ENCODE results near the gene CLDN20. TPM values are rescaled to one million over a fixed set of nuclear protein-coding genes. Genes with fewer than 3 reads are reported as not detected.

The CLDN20 gene
- total RNA-seq, 3 donors from 2014 or later (not counting 1 experiment from before 2014, with no cell fraction given) = not detected

DNA sequence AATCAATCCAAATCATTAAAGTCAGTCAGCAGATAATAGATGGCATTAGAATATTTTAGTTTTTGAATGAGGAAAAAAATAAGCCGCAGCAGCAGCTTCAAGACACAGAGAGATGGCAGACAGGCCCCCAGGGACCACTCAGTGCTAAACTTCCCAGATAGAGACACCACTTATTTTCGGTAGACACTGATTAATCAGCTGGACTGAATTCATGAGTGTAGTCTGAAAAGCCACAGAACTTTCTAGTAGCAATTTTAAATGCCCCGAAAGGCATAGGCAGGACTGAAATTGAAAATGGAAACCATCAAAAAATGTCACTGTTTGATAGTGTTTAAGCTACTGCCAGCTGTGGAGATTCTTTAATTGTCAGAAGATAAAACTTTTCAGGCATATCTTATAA is 3.1 kb upstream of the CLDN20 start:
- ATAC-seq (no peak), DNase-seq (no peak)
- Histone ChIP-seq H3K36me3 (ENCODE audit: control insufficient read depth, insufficient read depth, low read length) (peaks cover 47% of the 10 kb centered on the region), H3K9me3 (ENCODE audit: control insufficient read depth, insufficient read depth, low read length) (no peaks in the 10 kb centered on the region), H3K4me3 (ENCODE audit: low read length) (no peak overlapping the region), H3K27me3 (ENCODE audit: control insufficient read depth, insufficient read depth, low read length) (no peaks in the 10 kb centered on the region), H3K27ac (ENCODE audit: low read length) (no peak overlapping the region), H3K4me1 (ENCODE audit: control insufficient read depth, insufficient read depth, low read length) (no peaks in the 10 kb centered on the region)
- H3K27me3 Mint-ChIP-seq (ENCODE audit: low read depth in 2 of 2) = no peaks in the 10 kb centered on the region
- no peaks in the 10 kb centered on the region for H3K36me3 Mint-ChIP-seq
- H3K27ac Mint-ChIP-seq = no peak overlapping the region
- WGBS (ENCODE audit: insufficient coverage) = 90% methylated on average over 3 of the region's 3 CpGs
- intact Hi-C loops (cut with micrococcal nuclease) = no loop called here
- H3K4me1 Mint-ChIP-seq = peaks cover 10 to 14% of the 10 kb centered on the region in 2 donors
- no peaks in the 10 kb centered on the region for H3K9me3 Mint-ChIP-seq
- no peak overlapping the region for H3K4me3 Mint-ChIP-seq
- TF ChIP-seq, protein P1, sequence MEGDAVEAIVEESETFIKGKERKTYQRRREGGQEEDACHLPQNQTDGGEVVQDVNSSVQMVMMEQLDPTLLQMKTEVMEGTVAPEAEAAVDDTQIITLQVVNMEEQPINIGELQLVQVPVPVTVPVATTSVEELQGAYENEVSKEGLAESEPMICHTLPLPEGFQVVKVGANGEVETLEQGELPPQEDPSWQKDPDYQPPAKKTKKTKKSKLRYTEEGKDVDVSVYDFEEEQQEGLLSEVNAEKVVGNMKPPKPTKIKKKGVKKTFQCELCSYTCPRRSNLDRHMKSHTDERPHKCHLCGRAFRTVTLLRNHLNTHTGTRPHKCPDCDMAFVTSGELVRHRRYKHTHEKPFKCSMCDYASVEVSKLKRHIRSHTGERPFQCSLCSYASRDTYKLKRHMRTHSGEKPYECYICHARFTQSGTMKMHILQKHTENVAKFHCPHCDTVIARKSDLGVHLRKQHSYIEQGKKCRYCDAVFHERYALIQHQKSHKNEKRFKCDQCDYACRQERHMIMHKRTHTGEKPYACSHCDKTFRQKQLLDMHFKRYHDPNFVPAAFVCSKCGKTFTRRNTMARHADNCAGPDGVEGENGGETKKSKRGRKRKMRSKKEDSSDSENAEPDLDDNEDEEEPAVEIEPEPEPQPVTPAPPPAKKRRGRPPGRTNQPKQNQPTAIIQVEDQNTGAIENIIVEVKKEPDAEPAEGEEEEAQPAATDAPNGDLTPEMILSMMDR (IDR thresholded peaks at IDR 0.05) = no peak

DNA sequence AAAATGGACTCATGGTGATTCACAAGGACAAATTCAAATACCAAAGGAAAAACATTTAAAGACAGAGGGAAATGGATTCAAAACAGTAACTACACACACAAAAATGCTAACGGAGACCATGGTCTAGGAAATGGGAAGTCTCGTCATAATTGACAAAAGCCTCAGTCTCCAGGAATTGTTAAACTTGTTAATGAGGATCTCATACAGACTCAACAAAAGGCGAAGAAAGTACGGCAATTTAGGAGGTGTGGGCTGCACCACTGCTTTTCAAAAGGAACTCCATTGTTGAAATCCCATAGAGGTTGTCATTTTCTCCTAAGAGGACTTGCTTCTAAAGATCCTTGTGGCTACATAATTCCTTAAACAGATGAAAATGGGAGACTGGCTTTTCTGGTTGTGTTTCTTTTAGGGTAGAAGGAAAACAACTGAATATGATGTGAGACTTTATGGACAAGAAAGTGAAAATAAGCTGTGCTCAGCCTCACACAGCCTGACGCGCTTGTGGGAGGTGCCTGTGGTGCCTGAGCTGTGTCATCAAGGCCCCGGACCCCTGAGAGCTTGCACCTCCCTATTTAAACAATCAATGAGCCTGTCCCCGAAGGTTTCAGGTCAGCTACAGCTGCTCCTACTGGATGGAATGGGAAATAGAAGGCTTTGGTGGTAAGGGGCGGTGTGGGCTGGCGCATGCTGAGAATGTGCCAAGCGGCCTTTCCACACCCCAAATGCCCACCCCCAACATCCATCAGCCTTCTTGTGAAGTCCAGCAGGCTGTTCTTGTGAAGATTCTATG is 2.5 kb upstream of the CLDN20 start:
- Histone ChIP-seq H3K4me1 (ENCODE audit: control insufficient read depth, insufficient read depth, low read length) (no peaks in the 10 kb centered on the region), H3K4me3 (ENCODE audit: low read length) (no peak overlapping the region), H3K27me3 (ENCODE audit: control insufficient read depth, insufficient read depth, low read length) (no peaks in the 10 kb centered on the region), H3K36me3 (ENCODE audit: control insufficient read depth, insufficient read depth, low read length) (peaks cover 43% of the 10 kb centered on the region), H3K27ac (ENCODE audit: low read length) (no peak overlapping the region), H3K9me3 (ENCODE audit: control insufficient read depth, insufficient read depth, low read length) (no peaks in the 10 kb centered on the region)
- H3K27ac Mint-ChIP-seq = peak overlapping the region in 1 of 2 donors; percentile 34
- H3K4me3 Mint-ChIP-seq = no peak overlapping the region
- WGBS (ENCODE audit: insufficient coverage) = 95% methylated on average over 6 of the region's 11 CpGs
- no peak for DNase-seq
- intact Hi-C loops (cut with micrococcal nuclease) = no loop called here
- H3K9me3 Mint-ChIP-seq = no peaks in the 10 kb centered on the region
- no peak for ATAC-seq
- H3K4me1 Mint-ChIP-seq = peaks cover 10 to 14% of the 10 kb centered on the region in 2 donors
- TF ChIP-seq, protein P1 (IDR thresholded peaks at IDR 0.05) = no peak
- H3K27me3 Mint-ChIP-seq (ENCODE audit: low read depth in 2 of 2) = no peaks in the 10 kb centered on the region
- H3K36me3 Mint-ChIP-seq = no peaks in the 10 kb centered on the region

- intact Hi-C loops (cut with micrococcal nuclease) = no loop called here
- no peak overlapping the region for H3K4me3 ChIP-seq (ENCODE audit: low read length)
- Mint-ChIP-seq H3K4me3 (no peak overlapping the region), H3K36me3 (no peaks in the 10 kb centered on the region), H3K27ac (peak overlapping the region in 1 of 2 donors; percentile 34), H3K27me3 (ENCODE audit: low read depth in 2 of 2) (no peaks in the 10 kb centered on the region), H3K9me3 (no peaks in the 10 kb centered on the region), H3K4me1 (peaks cover 10 to 14% of the 10 kb centered on the region in 2 donors)
- ATAC-seq (no peak), DNase-seq (no peak)
- H3K4me1 ChIP-seq (ENCODE audit: control insufficient read depth, insufficient read depth, low read length) = no peaks in the 10 kb centered on the region
- H3K27ac ChIP-seq (ENCODE audit: low read length) = no peak overlapping the region
- TF ChIP-seq, protein P1 (IDR thresholded peaks at IDR 0.05) = no peak
- 100% methylated on average over 1 of the region's 4 CpGs for WGBS (ENCODE audit: insufficient coverage)
- H3K9me3 ChIP-seq (ENCODE audit: control insufficient read depth, insufficient read depth, low read length) = no peaks in the 10 kb centered on the region
- H3K36me3 ChIP-seq (ENCODE audit: control insufficient read depth, insufficient read depth, low read length) = peaks cover 35% of the 10 kb centered on the region
- H3K27me3 ChIP-seq (ENCODE audit: control insufficient read depth, insufficient read depth, low read length) = no peaks in the 10 kb centered on the region
Observed at GRCh38 chr6:155262655-155263054, 1.2 kb upstream of the CLDN20 start.

Data from natural killer cell (primary cell).